Fibroblast of the aortic adventitia (primary cell): Measurements from ENCODE around the gene AAK1. TPM values are rescaled to one million over a fixed set of nuclear protein-coding genes. Genes with fewer than 3 reads are reported as not detected.

ENCODE experiments used
- DNase-seq: peaks from one replicate; pipeline ENCODE4 v3.0.0-alpha.2; 2010; ENCODE audit warnings: low read depth
- H3K4me3 ChIP-seq: 2 replicates; pipeline ENCODE4 v1.5.1; 2011; ENCODE audit warnings: low read depth, mild to moderate bottlenecking, control low read depth, low read length, moderate library complexity
- CTCF ChIP-seq: IDR thresholded peaks from 2 replicates; pipeline ENCODE4 v1.5.1; 2011; ENCODE audit warnings: mild to moderate bottlenecking, low read length, control low read depth, inconsistent platforms; ENCODE audit not compliant: insufficient read depth
- total RNA-seq: library from RNA; depleted of rRNA; stranded (reverse); fragments of >200 nt; gene quantifications from 2 replicates; pipeline ENCODE4 v1.2.3, GENCODE V29; 2012; ENCODE audit warnings: low replicate concordance

AAK1 gene
- total RNA-seq, 1 donor: 82.6 TPM

DNA sequence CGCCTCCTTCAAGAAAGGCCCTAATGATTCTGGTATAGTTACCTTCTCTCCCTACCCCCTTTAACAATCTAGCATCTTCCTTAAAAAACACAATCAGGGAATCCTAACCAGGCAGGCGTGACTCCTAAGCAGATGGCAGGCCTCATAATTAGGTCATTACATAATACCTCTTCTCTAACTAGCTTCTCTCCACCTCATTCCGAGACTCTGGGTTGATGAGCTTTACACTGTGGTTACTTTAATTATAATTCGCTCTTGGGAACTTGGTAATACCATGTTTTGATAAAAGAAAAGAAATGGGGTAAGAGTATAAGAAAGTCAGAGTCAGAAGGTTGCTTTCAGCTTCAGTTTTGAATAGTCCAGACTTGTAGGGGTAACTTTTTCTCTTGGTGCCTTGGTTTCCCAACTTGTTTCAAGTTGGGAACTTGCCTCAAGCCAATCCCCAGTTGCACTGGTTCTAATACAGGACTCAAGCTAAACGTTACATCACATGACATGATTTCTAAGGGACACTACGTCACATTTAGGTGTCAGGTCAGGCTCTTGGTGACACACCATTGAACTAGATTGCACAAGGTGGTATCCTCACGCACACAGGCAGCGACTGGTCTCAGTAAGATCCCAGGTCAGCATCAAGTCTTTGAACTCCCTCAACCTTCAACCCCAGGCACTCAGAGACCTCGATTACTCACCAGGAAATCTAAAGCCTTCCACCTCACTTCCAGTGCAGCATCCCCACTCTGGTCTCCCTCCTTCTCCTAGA, 59.2 kb downstream of the AAK1 start:
- DNase-seq: no peak
- no peak for TF ChIP-seq CTCF
- H3K4me3 ChIP-seq: no peak overlapping the region

GRCh38 chr2:69583321-69583833, 60.2 kb downstream of the AAK1 start:
- DNase-seq: no peak
- TF ChIP-seq CTCF: no peak
- H3K4me3 ChIP-seq: no peak overlapping the region

GRCh38 chr2:69582582-69583176, 60.9 kb downstream of the AAK1 start:
- TF ChIP-seq CTCF: no peak
- peak; percentile 63 for DNase-seq
- H3K4me3 ChIP-seq: no peak overlapping the region

DNA sequence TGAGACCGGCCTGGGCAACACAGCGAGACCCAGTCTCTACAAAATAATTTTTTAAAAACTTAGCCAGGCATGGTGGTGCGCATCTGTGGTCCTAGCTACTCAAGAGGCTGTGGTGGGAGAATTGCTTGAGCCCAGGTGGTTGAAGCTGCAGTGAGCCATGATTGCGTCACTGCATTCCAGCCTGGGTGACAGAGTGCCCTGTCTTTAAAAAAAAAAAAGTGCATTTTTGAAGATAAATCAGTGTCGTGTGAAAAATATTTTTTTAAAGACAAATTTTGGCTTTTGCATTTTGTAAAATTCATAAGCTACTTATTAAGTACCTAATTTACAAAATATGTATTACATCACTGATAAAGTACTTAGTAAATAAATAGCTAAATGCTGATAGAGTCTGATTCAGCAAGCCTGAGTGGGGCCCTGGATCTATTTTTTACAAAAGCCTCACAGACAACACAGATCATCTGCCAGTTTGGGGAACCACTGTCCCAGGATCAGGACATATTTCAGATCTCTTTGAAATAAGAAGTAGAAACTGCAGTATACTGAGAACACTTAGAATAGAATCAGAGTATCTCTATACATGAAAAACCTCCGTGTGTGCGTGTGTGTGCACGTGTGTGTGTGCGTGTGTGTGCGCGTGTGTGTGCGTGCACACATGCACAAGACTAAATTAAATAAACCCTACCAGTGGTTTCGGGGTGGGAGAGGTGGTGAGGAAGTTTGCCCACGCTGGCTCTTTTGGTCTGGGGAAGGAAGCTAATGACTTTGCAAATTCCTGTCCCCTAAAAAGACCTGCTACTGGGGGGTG, 61.6 kb downstream of the AAK1 start:
- no peak for TF ChIP-seq CTCF
- no peak overlapping the region for H3K4me3 ChIP-seq
- peak; percentile 50 for DNase-seq

DNA sequence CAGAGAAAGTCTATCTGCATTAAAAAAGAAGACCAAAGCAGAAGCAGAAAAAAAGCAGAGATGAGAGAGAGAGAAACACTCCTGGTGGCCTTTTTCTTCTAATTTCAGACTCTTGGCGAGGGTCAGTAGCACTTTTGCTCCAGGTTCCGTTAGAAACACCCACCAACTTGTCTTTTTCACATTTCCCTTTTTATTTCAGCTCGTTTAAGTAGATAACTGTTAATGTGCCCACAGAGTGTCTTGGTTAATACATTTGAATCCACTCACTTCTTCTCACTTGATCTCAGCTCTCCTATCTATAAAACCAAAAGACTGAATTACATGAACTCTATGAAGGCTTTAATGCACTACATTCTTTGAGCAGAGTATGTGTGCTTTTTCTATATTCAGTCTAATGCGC, 63.1 kb downstream of the AAK1 start:
- TF ChIP-seq CTCF: no peak
- no peak for DNase-seq
- no peak overlapping the region for H3K4me3 ChIP-seq

GRCh38 chr2:69579536-69579935, 64.0 kb downstream of the AAK1 start:
- DNase-seq: no peak
- H3K4me3 ChIP-seq: no peak overlapping the region
- no peak for TF ChIP-seq CTCF
